ENCODE data around the gene WFS1. TPM values are rescaled to one million over a fixed set of nuclear protein-coding genes. Genes with fewer than 3 reads are reported as not detected.

Gene WFS1
- polyA plus RNA-seq, 3 donors, result 10.7 to 34.5 (median 16.3) TPM

Other genes starting within 250 kb of the WFS1 start
- gene JAKMIP1, start 69.3 kb upstream of the WFS1 start, polyA plus RNA-seq, result under 1 TPM; 0.18 to 0.53 (median 0.22) TPM
- under 1 TPM; 0.09 to 0.34 (median 0.32) TPM for gene PPP2R2C, start 202.8 kb downstream of the WFS1 start, polyA plus RNA-seq